Gastrocnemius medialis (tissue), 4 donors: ENCODE data around the gene TYROBP.

ENCODE experiments used
- CTCF ChIP-seq, 5 experiments: fragments of 450-650 bp in 3 of 5; fragments of 200-600 bp in 2 of 5; sonication (generic) in 2 of 5; IDR thresholded peaks in 4 of 5; conservative IDR thresholded peaks in 1 of 5; 1 replicate in 4 of 5; 2 replicates in 1 of 5; pipeline ENCODE4 v1.5.1; 2016 to 2019; ENCODE audit warnings: antibody characterized with exemption in 5 of 5, mild to moderate bottlenecking in 3 of 5, moderate library complexity in 3 of 5
- POLR2A ChIP-seq, 2 donors: fragments of 450-650 bp; IDR thresholded peaks; one replicate each; pipeline ENCODE4 v1.6.1; 2017; ENCODE audit warnings: antibody characterized with exemption in 2 of 2, mild to moderate bottlenecking in 2 of 2, moderate library complexity in 2 of 2

GRCh38 chr19:35911173-35911572 is 3.1 kb upstream of the TYROBP start:
- TF ChIP-seq CTCF (IDR thresholded peaks at IDR 0.05 in 4 of 5, conservative IDR thresholded peaks at IDR 0.05 in 1 of 5), result no peak
- no peak for TF ChIP-seq POLR2A (IDR thresholded peaks at IDR 0.05)
